Ovary (tissue), 3 donors: ENCODE data around the gene AIFM2.

Experiments
- CTCF ChIP-seq, 3 donors: fragments of 450-650 bp in 2 of 3; fragments of 200-600 bp in 1 of 3; IDR thresholded peaks; one replicate each; pipeline versions ENCODE4 v1.5.1 to v1.8.0; 2016 to 2022; ENCODE audit warnings: antibody characterized with exemption in 3 of 3, mild to moderate bottlenecking in 1 of 3
- POLR2A ChIP-seq: fragments of 450-650 bp; IDR thresholded peaks from one replicate; pipeline ENCODE4 v1.6.1; 2017; ENCODE audit warnings: antibody characterized with exemption, mild to moderate bottlenecking, moderate library complexity
- donor health status: DM: no; HTN: no; CAD: no.

- TF ChIP-seq CTCF (IDR thresholded peaks at IDR 0.05) (no peak), POLR2A (no peak)
Measured at GRCh38 chr10:70163448-70163847, 30.8 kb upstream of the AIFM2 start.
